ENCODE measurements around the gene LRIF1. TPM values are rescaled to one million over a fixed set of nuclear protein-coding genes. Genes with fewer than 3 reads are reported as not detected.

LRIF1 gene
- total RNA-seq, 2 donors from 2014 or later = 12.8 to 38.3 TPM

- Histone ChIP-seq H3K36me3 (no peaks in the 10 kb centered on the region), H3K4me3 (no peak overlapping the region), H3K27ac (no peak overlapping the region), H3K9me3 (no peaks in the 10 kb centered on the region), H3K4me1 (replicated peaks) (no peaks in the 10 kb centered on the region), H3K27me3 (replicated peaks; ENCODE audit: insufficient read depth) (no peaks in the 10 kb centered on the region)
- DNase-seq (ENCODE audit: low spot score) = no peak
- WGBS = 97% methylated on average over 1 of the region's 1 CpG
- intact Hi-C loops (cut with DNase I) = no loop called here
- TF ChIP-seq POLR2A (IDR thresholded peaks at IDR 0.05) = no peak
- no peak for TF ChIP-seq POLR2AphosphoS5 (IDR thresholded peaks at IDR 0.05)
- TF ChIP-seq, protein P1, sequence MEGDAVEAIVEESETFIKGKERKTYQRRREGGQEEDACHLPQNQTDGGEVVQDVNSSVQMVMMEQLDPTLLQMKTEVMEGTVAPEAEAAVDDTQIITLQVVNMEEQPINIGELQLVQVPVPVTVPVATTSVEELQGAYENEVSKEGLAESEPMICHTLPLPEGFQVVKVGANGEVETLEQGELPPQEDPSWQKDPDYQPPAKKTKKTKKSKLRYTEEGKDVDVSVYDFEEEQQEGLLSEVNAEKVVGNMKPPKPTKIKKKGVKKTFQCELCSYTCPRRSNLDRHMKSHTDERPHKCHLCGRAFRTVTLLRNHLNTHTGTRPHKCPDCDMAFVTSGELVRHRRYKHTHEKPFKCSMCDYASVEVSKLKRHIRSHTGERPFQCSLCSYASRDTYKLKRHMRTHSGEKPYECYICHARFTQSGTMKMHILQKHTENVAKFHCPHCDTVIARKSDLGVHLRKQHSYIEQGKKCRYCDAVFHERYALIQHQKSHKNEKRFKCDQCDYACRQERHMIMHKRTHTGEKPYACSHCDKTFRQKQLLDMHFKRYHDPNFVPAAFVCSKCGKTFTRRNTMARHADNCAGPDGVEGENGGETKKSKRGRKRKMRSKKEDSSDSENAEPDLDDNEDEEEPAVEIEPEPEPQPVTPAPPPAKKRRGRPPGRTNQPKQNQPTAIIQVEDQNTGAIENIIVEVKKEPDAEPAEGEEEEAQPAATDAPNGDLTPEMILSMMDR (IDR thresholded peaks at IDR 0.05) = no peak
These were observed 41.8 kb downstream of the LRIF1 start for GRCh38 chr1:110921953-110922352.

- Histone ChIP-seq H3K4me3 (no peak overlapping the region), H3K27me3 (replicated peaks; ENCODE audit: insufficient read depth) (no peaks in the 10 kb centered on the region), H3K27ac (no peak overlapping the region), H3K36me3 (no peaks in the 10 kb centered on the region), H3K4me1 (replicated peaks) (no peaks in the 10 kb centered on the region), H3K9me3 (no peaks in the 10 kb centered on the region)
- DNase-seq (ENCODE audit: low spot score) = no peak
- intact Hi-C loops (cut with DNase I) = no loop called here
- 75% methylated on average over 1 of the region's 1 CpG for WGBS
- TF ChIP-seq, protein P1 (IDR thresholded peaks at IDR 0.05) = no peak
- TF ChIP-seq POLR2AphosphoS5 (IDR thresholded peaks at IDR 0.05) = no peak
- TF ChIP-seq POLR2A (IDR thresholded peaks at IDR 0.05) = no peak
These were observed 45.7 kb downstream of the LRIF1 start for GRCh38 chr1:110918016-110918415.

DNA sequence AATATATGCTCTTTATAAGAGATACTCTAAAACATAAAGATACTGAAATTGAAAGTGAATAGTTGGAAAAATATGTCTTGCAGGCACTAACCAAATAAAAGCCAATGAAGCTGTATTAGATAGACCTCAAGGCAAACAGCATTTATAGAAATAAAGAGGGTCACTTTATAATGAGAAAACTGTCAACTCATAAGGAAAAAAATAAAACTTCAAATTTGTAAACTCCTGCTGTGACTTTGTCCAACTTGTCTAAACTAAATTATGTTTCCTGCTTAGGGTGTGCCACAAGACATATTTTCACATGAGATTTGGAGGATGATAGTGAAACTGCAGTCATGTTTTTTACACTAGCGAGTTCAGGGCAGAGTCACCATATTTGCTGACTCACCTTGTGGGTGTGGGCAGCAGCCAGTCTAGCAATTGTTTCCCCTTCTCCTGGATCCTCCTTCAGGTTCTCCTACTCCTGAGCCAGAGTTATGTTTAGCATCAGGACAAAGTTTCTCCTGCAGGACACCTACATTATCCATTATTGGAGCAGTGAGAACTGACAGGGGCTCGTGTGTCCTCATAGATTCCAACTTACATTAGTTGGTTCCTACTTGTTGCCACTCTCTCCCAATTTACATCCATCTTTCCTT lies 46.9 kb downstream of the LRIF1 start:
- H3K27ac ChIP-seq = no peak overlapping the region
- no peak overlapping the region for H3K4me3 ChIP-seq
- H3K9me3 ChIP-seq = no peaks in the 10 kb centered on the region
- no peaks in the 10 kb centered on the region for H3K27me3 ChIP-seq (replicated peaks; ENCODE audit: insufficient read depth)
- no peak for DNase-seq (ENCODE audit: low spot score)
- WGBS = 37% methylated on average over 2 of the region's 2 CpGs
- H3K4me1 ChIP-seq (replicated peaks) = no peaks in the 10 kb centered on the region
- TF ChIP-seq POLR2AphosphoS5 (IDR thresholded peaks at IDR 0.05) (no peak), POLR2A (IDR thresholded peaks at IDR 0.05) (no peak)
- H3K36me3 ChIP-seq = no peaks in the 10 kb centered on the region
- intact Hi-C loops (cut with DNase I) = no loop called here

- Histone ChIP-seq H3K27me3 (replicated peaks; ENCODE audit: insufficient read depth) (no peaks in the 10 kb centered on the region), H3K4me3 (no peak overlapping the region), H3K36me3 (no peaks in the 10 kb centered on the region), H3K9me3 (no peaks in the 10 kb centered on the region), H3K27ac (no peak overlapping the region), H3K4me1 (replicated peaks) (no peaks in the 10 kb centered on the region)
- WGBS = 78% methylated on average over 2 of the region's 2 CpGs
- intact Hi-C loops (cut with DNase I) = no loop called here
- TF ChIP-seq, protein P1 (IDR thresholded peaks at IDR 0.05) = no peak
- TF ChIP-seq POLR2AphosphoS5 (IDR thresholded peaks at IDR 0.05) = no peak
- TF ChIP-seq POLR2A (IDR thresholded peaks at IDR 0.05) = no peak
- no peak for DNase-seq (ENCODE audit: low spot score)
These were observed 47.5 kb downstream of the LRIF1 start for GRCh38 chr1:110916274-110916668.

GRCh38 chr1:110915804-110916203 lies 47.9 kb downstream of the LRIF1 start:
- 66% methylated on average over 2 of the region's 2 CpGs for WGBS
- Histone ChIP-seq H3K9me3 (no peaks in the 10 kb centered on the region), H3K27me3 (replicated peaks; ENCODE audit: insufficient read depth) (no peaks in the 10 kb centered on the region), H3K27ac (no peak overlapping the region), H3K4me1 (replicated peaks) (no peaks in the 10 kb centered on the region), H3K4me3 (no peak overlapping the region), H3K36me3 (no peaks in the 10 kb centered on the region)
- intact Hi-C loops (cut with DNase I) = no loop called here
- no peak for DNase-seq (ENCODE audit: low spot score)
- TF ChIP-seq, protein P1 (IDR thresholded peaks at IDR 0.05) = no peak
- TF ChIP-seq POLR2AphosphoS5 (IDR thresholded peaks at IDR 0.05) (no peak), POLR2A (IDR thresholded peaks at IDR 0.05) (no peak)
